Measurements from ENCODE around the gene POP7. TPM values are rescaled to one million over a fixed set of nuclear protein-coding genes. Genes with fewer than 3 reads are reported as not detected.

The POP7 gene
- total RNA-seq, 1 experiment from 2014 or later = 96.9 TPM

DNA sequence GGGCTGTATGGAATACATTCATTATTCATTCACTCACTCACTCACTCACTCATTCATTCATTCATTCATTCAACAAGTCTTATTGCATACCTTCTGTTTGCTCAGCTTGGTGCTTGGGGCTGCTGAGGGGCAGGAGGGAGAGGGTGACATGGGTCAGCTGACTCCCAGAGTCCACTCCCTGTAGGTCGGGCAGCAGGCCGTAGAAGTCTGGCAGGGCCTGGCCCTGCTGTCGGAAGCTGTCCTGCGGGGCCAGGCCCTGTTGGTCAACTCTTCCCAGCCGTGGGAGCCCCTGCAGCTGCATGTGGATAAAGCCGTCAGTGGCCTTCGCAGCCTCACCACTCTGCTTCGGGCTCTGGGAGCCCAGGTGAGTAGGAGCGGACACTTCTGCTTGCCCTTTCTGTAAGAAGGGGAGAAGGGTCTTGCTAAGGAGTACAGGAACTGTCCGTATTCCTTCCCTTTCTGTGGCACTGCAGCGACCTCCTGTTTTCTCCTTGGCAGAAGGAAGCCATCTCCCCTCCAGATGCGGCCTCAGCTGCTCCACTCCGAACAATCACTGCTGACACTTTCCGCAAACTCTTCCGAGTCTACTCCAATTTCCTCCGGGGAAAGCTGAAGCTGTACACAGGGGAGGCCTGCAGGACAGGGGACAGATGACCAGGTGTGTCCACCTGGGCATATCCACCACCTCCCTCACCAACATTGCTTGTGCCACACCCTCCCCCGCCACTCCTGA is 16.7 kb downstream of the POP7 start:
- Histone ChIP-seq H2BK120ac (ENCODE audit: low read depth, low read length, poor library complexity, severe bottlenecking) (no peak overlapping the region), H3K18ac (ENCODE audit: insufficient read length, low read depth, low read length) (no peak overlapping the region), H4K20me1 (ENCODE audit: control insufficient read depth, insufficient read depth, insufficient read length) (no peaks in the 10 kb centered on the region), H3K4me2 (ENCODE audit: insufficient read depth, insufficient read length, low read length) (no peak overlapping the region), H3K27me3 (ENCODE audit: insufficient read depth, low read length) (peaks cover 9% of the 10 kb centered on the region; the same call in 1 of the 2 replicates), H3K23me2 (ENCODE audit: insufficient read length, low read depth, low read length, poor library complexity, severe bottlenecking) (peaks cover 5% of the 10 kb centered on the region), H3K14ac (ENCODE audit: insufficient read depth, low read length) (no peak overlapping the region), H2AFZ (ENCODE audit: low read length) (no peak overlapping the region), H3K79me2 (ENCODE audit: insufficient read depth, low read length) (no peaks in the 10 kb centered on the region), H3K9me3 (ENCODE audit: control insufficient read depth, low read depth, low read length) (no peaks in the 10 kb centered on the region), H3K9ac (ENCODE audit: extremely low read depth, insufficient read length, low read length) (no peak overlapping the region), H4K91ac (ENCODE audit: insufficient read length, low read depth, low read length) (no peak overlapping the region), H3K4me1 (ENCODE audit: insufficient read depth, low read length) (no peaks in the 10 kb centered on the region), H2BK20ac (ENCODE audit: low read depth, low read length, poor library complexity, severe bottlenecking) (no peak overlapping the region), H2BK5ac (ENCODE audit: insufficient read length, low read length) (no peak overlapping the region), H2AK5ac (ENCODE audit: insufficient read length, low read length) (no peak overlapping the region), H2BK12ac (ENCODE audit: insufficient read length, low read depth, low read length) (no peak overlapping the region), H4K5ac (ENCODE audit: insufficient read length, low read depth, low read length) (no peak overlapping the region), H3K27ac (ENCODE audit: insufficient read length, low read depth, low read length) (no peak overlapping the region), H3K79me1 (ENCODE audit: insufficient read depth, low read depth, low read length, poor library complexity, severe bottlenecking) (no peaks in the 10 kb centered on the region), H3K4ac (ENCODE audit: low read depth, low read length) (no peak overlapping the region), H2BK15ac (ENCODE audit: low read depth, low read length) (no peak overlapping the region), H4K8ac (replicated peaks; ENCODE audit: insufficient read length, low read depth, low read length) (no peak overlapping the region), H3K23ac (ENCODE audit: insufficient read length, low read depth, low read length) (no peak overlapping the region), H3K56ac (ENCODE audit: insufficient read length, low read depth, low read length) (no peak overlapping the region), H3T11ph (ENCODE audit: low read length) (no peak overlapping the region)
- DNase-seq = no peak
- Mint-ChIP-seq H3K4me1 (peaks cover 13 to 21% of the 10 kb centered on the region in 2 experiments), H3K36me3 (ENCODE audit: insufficient read depth in 1 of 3, low read depth in 3 of 3) (no peaks in the 10 kb centered on the region; a peak in 2 of 7 replicates), H3K27me3 (ENCODE audit: low read depth) (peaks cover 79% of the 10 kb centered on the region), H3K4me3 (peak overlapping the region in 1 of 2 experiments; percentile 39; a peak in 1 of 5 replicates), H3K9me3 (peaks cover 9 to 16% of the 10 kb centered on the region in 2 experiments), H3K27ac (no peak overlapping the region)
- TF ChIP-seq CTCF (conservative IDR thresholded peaks at IDR 0.05) = no peak
- WGBS (ENCODE audit: extremely low coverage, insufficient read length, low lambda C conversion rate) = no CpG with 5 or more reads among the region's 17 CpGs
